K562 (cell line): ENCODE measurements around the gene FKBP8. TPM values are rescaled to one million over a fixed set of nuclear protein-coding genes. Genes with fewer than 3 reads are reported as not detected.
A peak's percentile ranks its signal among the peaks of the same experiment; 100 is the strongest.

Experiments
- ATAC-seq: fragments of 200-7000 bp; cut with Tn5 transposase; 3 replicates; pipeline ENCODE4 v1.9.1; 2020; ENCODE audit warnings: moderate library complexity
- BruUV-seq: library from RNA; stranded (reverse); fragments of 400-500 nt; replicated peaks from 2 replicates; lab custom pipeline; 2021; lab: Mats Ljungman, UMichigan
- CTCF ChIA-PET: fragments of 300-600 bp; formaldehyde crosslinking; extraction: SDS; loops from one replicate; lab custom pipeline; 2021; ENCODE audit warnings: low intra/inter-chr PET ratio; lab: Yijun Ruan, JAX
- POLR2A ChIA-PET: fragments of 300-600, 350-650 bp; sonication (Branson Sonifier 250); formaldehyde crosslinking; extraction: SDS; loops from one replicate; lab custom pipeline; 2021; ENCODE audit warnings: antibody characterized with exemption, inconsistent platforms; lab: Yijun Ruan, JAX
- DNase-seq, 4 experiments: peaks; one replicate each; pipeline versions ENCODE4 v3.0.0 to v3.0.0-alpha.2; 2011 to 2018; ENCODE audit warnings: low spot score in 3 of 4, mixed read lengths in 3 of 4; ENCODE audit errors: extremely low read depth in 1 of 4
- FAIRE-seq: peaks from 2 replicates; lab custom pipeline; 2011; peaks lifted over from hg19 to GRCh38; lab: Jason Lieb, UNC
- H2AFZ ChIP-seq: 2 replicates; pipeline ENCODE4 v1.6.0; 2011; ENCODE audit warnings: low read depth, low read length, control low read depth, inconsistent platforms
- H3K27ac ChIP-seq: fragments of 200-600 bp; 3 replicates; pipeline ENCODE4 v1.8.0; 2011; ENCODE audit warnings: low read depth, mild to moderate bottlenecking, control low read depth, inconsistent platforms, low read length, moderate library complexity, mixed read lengths; ENCODE audit errors: extremely low read depth
- H3K27me3 ChIP-seq, 2 experiments: fragments of 300-600 bp in 1 of 2; 2 replicates in 1 of 2; 3 replicates in 1 of 2; pipeline versions ENCODE4 v1.6.0 to v1.8.0; 2011; ENCODE audit warnings: inconsistent platforms in 2 of 2, low read length in 2 of 2, mild to moderate bottlenecking in 1 of 2, mixed read lengths in 1 of 2, moderate library complexity in 1 of 2; ENCODE audit not compliant: control insufficient read depth in 2 of 2, insufficient read depth in 2 of 2
- H3K36me3 ChIP-seq: fragments of 300-600 bp; 3 replicates; pipeline ENCODE4 v1.8.0; 2011; ENCODE audit warnings: mild to moderate bottlenecking, low read length, inconsistent platforms; ENCODE audit not compliant: control insufficient read depth, insufficient read depth
- H3K4me1 ChIP-seq, 2 experiments: fragments of 200-600 bp in 1 of 2; replicated peaks in 1 of 2; 2 replicates in 1 of 2; 3 replicates in 1 of 2; pipeline versions ENCODE4 v1.5.1 to v1.8.0; 2011; ENCODE audit warnings: inconsistent platforms in 2 of 2, low read length in 2 of 2, mild to moderate bottlenecking in 1 of 2, mixed read lengths in 1 of 2, moderate library complexity in 1 of 2; ENCODE audit not compliant: control insufficient read depth in 2 of 2, insufficient read depth in 2 of 2
- H3K4me2 ChIP-seq: 2 replicates; pipeline ENCODE4 v1.6.1; 2011; ENCODE audit warnings: low read length, control low read depth, inconsistent platforms, mixed read lengths; ENCODE audit not compliant: insufficient read depth
- H3K4me3 ChIP-seq: fragments of 200-600 bp; sonication (generic), shearing (Covaris generic); 2 replicates; pipeline ENCODE4 v1.5.1; 2016; ENCODE audit warnings: control low read depth, inconsistent platforms
- H3K79me2 ChIP-seq: fragments of 200-600 bp; 3 replicates; pipeline ENCODE4 v1.8.0; 2011; ENCODE audit warnings: low read length, inconsistent platforms; ENCODE audit not compliant: control insufficient read depth, insufficient read depth
- H3K9ac ChIP-seq, 2 experiments: 2 replicates each; pipeline versions ENCODE4 v1.6.0 to v1.6.1; 2011; ENCODE audit warnings: low read depth in 2 of 2, low read length in 2 of 2, control low read depth in 1 of 2, inconsistent platforms in 1 of 2, mild to moderate bottlenecking in 1 of 2, mixed read lengths in 1 of 2; ENCODE audit not compliant: insufficient read depth in 1 of 2
- H3K9me1 ChIP-seq: one replicate; pipeline ENCODE4 v1.6.0; 2011; ENCODE audit warnings: inconsistent platforms, mild to moderate bottlenecking, low read length, moderate library complexity; ENCODE audit not compliant: control insufficient read depth, insufficient read depth
- H3K9me3 ChIP-seq: replicated peaks from 2 replicates; pipeline ENCODE4 v1.5.1; 2011; ENCODE audit warnings: low read depth, low read length, inconsistent platforms; ENCODE audit not compliant: control insufficient read depth, insufficient read depth
- H4K20me1 ChIP-seq: replicated peaks from 2 replicates; pipeline ENCODE4 v1.6.1; 2011; ENCODE audit warnings: low read length, inconsistent platforms, mixed read lengths; ENCODE audit not compliant: control insufficient read depth, insufficient read depth
- ASH1L ChIP-seq: fragments of 450-650 bp; IDR thresholded peaks from 2 replicates; pipeline ENCODE4 v1.6.1; 2018; ENCODE audit warnings: borderline replicate concordance, mild to moderate bottlenecking, low read depth; ENCODE audit not compliant: partially characterized antibody
- DPF2 ChIP-seq: fragments of 450-650 bp; IDR thresholded peaks from 2 replicates; pipeline ENCODE4 v1.6.1; 2016
- EZH2 ChIP-seq: IDR thresholded peaks from 2 replicates; pipeline ENCODE4 v1.6.1; 2012; ENCODE audit warnings: low read depth, mild to moderate bottlenecking, inconsistent platforms, low read length, borderline replicate concordance
- FOXK2 ChIP-seq, 2 experiments: fragments of 450-650 bp; IDR thresholded peaks in 1 of 2; conservative IDR thresholded peaks in 1 of 2; 2 replicates each; pipeline ENCODE4 v1.6.1; 2016; ENCODE audit warnings: low read depth in 2 of 2, mild to moderate bottlenecking in 1 of 2
- KAT7 ChIP-seq: sonication (generic); formaldehyde crosslinking; IDR thresholded peaks from 2 replicates; pipeline ENCODE4 v1.8.0; 2022; ENCODE audit warnings: missing genetic modification reagents, mild to moderate bottlenecking, borderline replicate concordance
- POLR2G ChIP-seq: fragments of 200-400 bp; formaldehyde crosslinking; IDR thresholded peaks from 2 replicates; pipeline ENCODE4 v1.6.1; 2017; ENCODE audit warnings: low read depth, mild to moderate bottlenecking, antibody characterized with exemption, low read length, moderate library complexity
- POLR3A ChIP-seq: IDR thresholded peaks from 2 replicates; pipeline ENCODE4 v1.6.1; 2011; ENCODE audit warnings: borderline replicate concordance, mild to moderate bottlenecking, moderate library complexity; ENCODE audit not compliant: insufficient read length, insufficient read depth; ENCODE audit errors: extremely low read depth
- RBM22 ChIP-seq: fragments of 200-400 bp; formaldehyde crosslinking; IDR thresholded peaks from 2 replicates; pipeline ENCODE4 v1.6.1; 2018; ENCODE audit warnings: low read length, low read depth; ENCODE audit not compliant: poor library complexity, severe bottlenecking
- TAF1 ChIP-seq: IDR thresholded peaks from 2 replicates; pipeline ENCODE4 v1.6.1; 2011; ENCODE audit warnings: mild to moderate bottlenecking, low read length, moderate library complexity; ENCODE audit not compliant: insufficient read depth, control insufficient read depth, severe bottlenecking; ENCODE audit errors: extremely low read depth
- TCF7L2 ChIP-seq: fragments of 150-350 bp; IDR thresholded peaks from 2 replicates; pipeline ENCODE4 v1.6.1; 2016; ENCODE audit warnings: low read depth, mild to moderate bottlenecking, low read length, moderate library complexity
- ZKSCAN8 ChIP-seq: fragments of 200-800 bp; sonication (Bioruptor generic); IDR thresholded peaks from 2 replicates; pipeline ENCODE4 v1.6.1; 2016; ENCODE audit warnings: missing genetic modification characterization, missing compliant biosample characterization
- WGBS: fragments of 100-300 bp; shearing (Covaris generic); methylation state at CpG from one replicate; pipeline ENCODE4 v1.1.6; 2016; ENCODE audit warnings: low coverage, mixed read lengths; ENCODE audit not compliant: insufficient coverage; ENCODE audit errors: missing lambda C conversion rate; 5-methylcytosine and 5-hydroxymethylcytosine counted together
- in situ Hi-C: fragments of 300-500 bp; cut with MboI; formaldehyde crosslinking; loops from 4 replicates; pipeline ENCODE4 v1.15.0; 2018; ENCODE audit warnings: inconsistent platforms, mixed read lengths
- intact Hi-C: fragments of 100-400 bp; cut with micrococcal nuclease; formaldehyde crosslinking; loops from 2 replicates; pipeline ENCODE4 v1.14.2; 2022
- polyA plus RNA-seq, 8 experiments: library from polyadenylated mRNA; depleted of rRNA in 4 of 8; stranded (reverse) in 5 of 8; unstranded in 3 of 8; fragments of >200 nt; fragmentation: Nextera tagmentation in 2 of 8; fragmentation: Illumina TruSeq in 1 of 8; extraction: Ambion mirVana in 2 of 8; extraction: Trizol in 1 of 8; gene quantifications; 2 replicates each; pipeline versions ENCODE4 v1.2.1 to v1.2.3, GENCODE V29; 2011 to 2014; ENCODE audit warnings: inconsistent platforms in 1 of 8, missing spikeins in 1 of 8
- total RNA-seq, 7 experiments: library from RNA; depleted of rRNA in 6 of 7; stranded (reverse); fragments of >200 nt in 6 of 7; fragmentation: Illumina TruSeq in 2 of 7; extraction: Trizol in 2 of 7; gene quantifications; 2 replicates each; pipeline versions ENCODE4 v1.2.1 to v1.2.3, GENCODE V29; 2011 to 2021; ENCODE audit warnings: low replicate concordance in 1 of 7
- TF ChIP-seq, protein P1 (sequence below): fragments of 250-450 bp; sonication (Bioruptor Pico); IDR thresholded peaks from 2 replicates; pipeline ENCODE4 v1.5.0; 2021
- TF ChIP-seq, protein P2 (sequence below): fragments of 250-450 bp; sonication (Bioruptor Pico); IDR thresholded peaks from 2 replicates; pipeline ENCODE4 v1.8.0; 2022; ENCODE audit warnings: inconsistent platforms, mild to moderate bottlenecking, moderate library complexity, borderline replicate concordance
- TF ChIP-seq, protein P3 (sequence below): sonication (generic); formaldehyde crosslinking; IDR thresholded peaks from 2 replicates; pipeline ENCODE4 v1.8.1; 2023; ENCODE audit warnings: mild to moderate bottlenecking, missing genetic modification reagents, moderate library complexity
- TF ChIP-seq, protein P4 (sequence below): sonication (generic); formaldehyde crosslinking; IDR thresholded peaks from 2 replicates; pipeline ENCODE4 v1.8.1; 2022; ENCODE audit warnings: missing genetic modification reagents

The FKBP8 gene
- total and polyA plus RNA-seq, 9 of the 15 experiments (the other 6 are each of a cell fraction or from before 2014, with no cell fraction given): 0.46 to 236 (median 104) TPM

DNA sequence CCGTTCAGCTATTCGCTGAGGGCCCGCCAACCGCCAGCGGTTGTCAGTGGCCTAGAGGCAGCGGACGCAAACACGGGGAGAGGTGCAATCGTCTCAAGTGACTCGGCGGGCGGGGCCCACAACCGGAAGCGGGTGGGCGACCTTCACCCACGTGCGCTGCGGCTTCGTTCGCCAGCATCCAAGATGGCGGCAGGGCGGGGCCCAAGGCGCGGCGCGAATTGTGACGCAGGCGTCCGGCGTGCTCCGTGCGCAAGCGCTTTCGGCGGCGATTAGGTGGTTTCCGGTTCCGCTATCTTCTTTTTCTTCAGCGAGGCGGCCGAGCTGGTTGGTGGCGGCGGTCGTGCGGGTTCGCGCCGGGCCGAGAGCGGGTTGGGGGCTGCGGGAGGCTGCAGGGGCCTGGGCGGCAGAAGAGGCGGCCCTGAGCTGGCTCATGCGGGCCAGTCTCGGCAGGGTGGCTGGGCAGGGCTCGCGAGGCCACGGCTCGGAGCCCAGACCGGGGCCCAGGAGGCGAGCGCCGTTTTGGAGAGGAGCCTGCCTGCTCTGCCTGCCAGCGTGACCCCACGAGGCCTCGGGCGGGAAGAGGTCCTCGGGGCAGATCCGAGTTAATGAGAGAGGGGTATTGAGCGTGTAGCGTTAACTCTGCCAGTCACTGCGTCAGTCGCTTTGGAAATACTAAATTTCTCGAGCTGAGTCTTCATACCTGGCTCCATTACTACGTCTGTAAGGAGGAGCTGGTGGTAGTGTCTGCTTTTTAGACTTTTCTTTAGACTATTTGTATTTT lies 28.4 kb upstream of the FKBP8 start, which contains the start of gene UBA52:
Gene UBA52 (plus strand): TSS at position 294 of the 781 bp plus-strand sequence. CDS start 1,444 bp downstream, outside the sequence.
- POLR2A ChIA-PET: interaction anchor here (0.6 to 5.7 kb wide), 16 partner anchors 9 to 290 kb away, joined by 3 to 49 read pairs (median 4); partner anchors contain the start of genes FKBP8, JUND, KXD1 and REX1BD
- 2% methylated on average over 47 of the region's 75 CpGs for WGBS
- Histone ChIP-seq H3K27ac (peak within 1 kb of the TSS; percentile 90), H3K4me2 (peak within 1 kb of the TSS; percentile 99), H2AFZ (peak within 1 kb of the TSS; percentile 77), H3K9me1 (peaks cover 7% of the 10 kb centered on the region), H3K36me3 (peaks cover 80% of the 10 kb centered on the region), H3K9ac (peak within 1 kb of the TSS; percentile 99 to 100), H4K20me1 (peaks cover 14% of the 10 kb centered on the region), H3K4me1 (peaks cover 12 to 42% of the 10 kb centered on the region in 2 experiments; a peak in 4 of 5 replicates), H3K27me3 (no peaks in the 10 kb centered on the region; a peak in 1 of 5 replicates), H3K79me2 (peaks cover 30% of the 10 kb centered on the region), H3K9me3 (no peaks in the 10 kb centered on the region), H3K4me3 (peak within 1 kb of the TSS; percentile 99)
- FAIRE-seq: peak; percentile 91
- no TSS peak for BruUV-seq
- peak; percentile 98 for ATAC-seq
- in situ Hi-C loops: no loop called here
- DNase-seq: peak; percentile 90 to 99 (median 92)
- intact Hi-C loops: loop anchor here (1.0 to 5.0 kb wide), 4 partner anchors 17 to 101 kb away; partner anchors contain the start of genes ELL and REX1BD
- CTCF ChIA-PET: no interaction called here
- TF ChIP-seq KAT7 (CRISPR knock-in tag) (peak; percentile 97; the same call in 1 of the 2 replicates), TCF7L2 (no peak), POLR3A (no peak), ZKSCAN8 (CRISPR knock-in tag) (no peak), RBM22 (peak; percentile 76), EZH2 (no peak), DPF2 (no peak), ASH1L (no peak), TAF1 (peak; percentile 98), POLR2G (peak; percentile 99), FOXK2 (conservative IDR thresholded peaks at IDR 0.05 in 1 of 2, IDR thresholded peaks at IDR 0.05 in 1 of 2; ENCODE audit: low read depth in 2 of 2) (peak; percentile 87 to 89; a peak in 3 of 4 replicates)
- TF ChIP-seq, protein P1, sequence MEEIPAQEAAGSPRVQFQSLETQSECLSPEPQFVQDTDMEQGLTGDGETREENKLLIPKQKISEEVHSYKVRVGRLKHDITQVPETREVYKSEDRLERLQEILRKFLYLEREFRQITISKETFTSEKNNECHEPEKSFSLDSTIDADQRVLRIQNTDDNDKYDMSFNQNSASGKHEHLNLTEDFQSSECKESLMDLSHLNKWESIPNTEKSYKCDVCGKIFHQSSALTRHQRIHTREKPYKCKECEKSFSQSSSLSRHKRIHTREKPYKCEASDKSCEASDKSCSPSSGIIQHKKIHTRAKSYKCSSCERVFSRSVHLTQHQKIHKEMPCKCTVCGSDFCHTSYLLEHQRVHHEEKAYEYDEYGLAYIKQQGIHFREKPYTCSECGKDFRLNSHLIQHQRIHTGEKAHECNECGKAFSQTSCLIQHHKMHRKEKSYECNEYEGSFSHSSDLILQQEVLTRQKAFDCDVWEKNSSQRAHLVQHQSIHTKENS (CRISPR knock-in tag): no peak
- TF ChIP-seq, protein P2, sequence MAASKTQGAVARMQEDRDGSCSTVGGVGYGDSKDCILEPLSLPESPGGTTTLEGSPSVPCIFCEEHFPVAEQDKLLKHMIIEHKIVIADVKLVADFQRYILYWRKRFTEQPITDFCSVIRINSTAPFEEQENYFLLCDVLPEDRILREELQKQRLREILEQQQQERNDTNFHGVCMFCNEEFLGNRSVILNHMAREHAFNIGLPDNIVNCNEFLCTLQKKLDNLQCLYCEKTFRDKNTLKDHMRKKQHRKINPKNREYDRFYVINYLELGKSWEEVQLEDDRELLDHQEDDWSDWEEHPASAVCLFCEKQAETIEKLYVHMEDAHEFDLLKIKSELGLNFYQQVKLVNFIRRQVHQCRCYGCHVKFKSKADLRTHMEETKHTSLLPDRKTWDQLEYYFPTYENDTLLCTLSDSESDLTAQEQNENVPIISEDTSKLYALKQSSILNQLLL (CRISPR knock-in tag): no peak
- TF ChIP-seq, protein P3, sequence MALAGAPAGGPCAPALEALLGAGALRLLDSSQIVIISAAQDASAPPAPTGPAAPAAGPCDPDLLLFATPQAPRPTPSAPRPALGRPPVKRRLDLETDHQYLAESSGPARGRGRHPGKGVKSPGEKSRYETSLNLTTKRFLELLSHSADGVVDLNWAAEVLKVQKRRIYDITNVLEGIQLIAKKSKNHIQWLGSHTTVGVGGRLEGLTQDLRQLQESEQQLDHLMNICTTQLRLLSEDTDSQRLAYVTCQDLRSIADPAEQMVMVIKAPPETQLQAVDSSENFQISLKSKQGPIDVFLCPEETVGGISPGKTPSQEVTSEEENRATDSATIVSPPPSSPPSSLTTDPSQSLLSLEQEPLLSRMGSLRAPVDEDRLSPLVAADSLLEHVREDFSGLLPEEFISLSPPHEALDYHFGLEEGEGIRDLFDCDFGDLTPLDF (CRISPR knock-in tag): no peak
- TF ChIP-seq, protein P4, sequence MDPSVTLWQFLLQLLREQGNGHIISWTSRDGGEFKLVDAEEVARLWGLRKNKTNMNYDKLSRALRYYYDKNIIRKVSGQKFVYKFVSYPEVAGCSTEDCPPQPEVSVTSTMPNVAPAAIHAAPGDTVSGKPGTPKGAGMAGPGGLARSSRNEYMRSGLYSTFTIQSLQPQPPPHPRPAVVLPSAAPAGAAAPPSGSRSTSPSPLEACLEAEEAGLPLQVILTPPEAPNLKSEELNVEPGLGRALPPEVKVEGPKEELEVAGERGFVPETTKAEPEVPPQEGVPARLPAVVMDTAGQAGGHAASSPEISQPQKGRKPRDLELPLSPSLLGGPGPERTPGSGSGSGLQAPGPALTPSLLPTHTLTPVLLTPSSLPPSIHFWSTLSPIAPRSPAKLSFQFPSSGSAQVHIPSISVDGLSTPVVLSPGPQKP (CRISPR knock-in tag): no peak
